ENCODE results near the gene TSPAN14.

- TF ChIP-seq CTCF (IDR thresholded peaks at IDR 0.05): no peak
- TF ChIP-seq POLR2A (IDR thresholded peaks at IDR 0.05): no peak
Measured at GRCh38 chr10:80506189-80506575, 52.1 kb downstream of the TSPAN14 start.
